Psoas muscle (tissue), 8 donors: ENCODE data around the gene TMEM131L. TPM values are rescaled to one million over a fixed set of nuclear protein-coding genes. Genes with fewer than 3 reads are reported as not detected.

Experiments
- ATAC-seq, 4 donors: fragments of 200-7000 bp; cut with Tn5 transposase; one replicate each; pipeline ENCODE4 v1.9.1; 2020; ENCODE audit warnings: moderate library complexity in 3 of 4, mild to moderate bottlenecking in 2 of 4
- DNase-seq, 2 donors: peaks; one replicate each; pipeline ENCODE4 v3.0.0-alpha.2; 2020
- H3K27ac ChIP-seq: fragments of 200-600 bp; one replicate; pipeline ENCODE4 v1.8.0; 2022
- H3K27me3 ChIP-seq, 3 donors: fragments of 200-600 bp in 1 of 3; one replicate each; pipeline versions ENCODE4 v1.6.1 to v1.8.0; 2013 to 2022; ENCODE audit warnings: low read length in 2 of 3, mild to moderate bottlenecking in 2 of 3, moderate library complexity in 1 of 3; ENCODE audit not compliant: insufficient read depth in 3 of 3
- H3K36me3 ChIP-seq, 2 donors: fragments of 200-600 bp in 1 of 2; one replicate each; pipeline versions ENCODE4 v1.6.1 to v1.8.0; 2013 to 2022; ENCODE audit warnings: low read depth in 1 of 2, mild to moderate bottlenecking in 1 of 2, moderate library complexity in 1 of 2; ENCODE audit not compliant: insufficient read depth in 1 of 2
- H3K4me1 ChIP-seq: fragments of 200-600 bp; one replicate; pipeline ENCODE4 v1.8.0; 2022
- H3K4me3 ChIP-seq: fragments of 200-600 bp; one replicate; pipeline ENCODE4 v1.8.0; 2022; ENCODE audit warnings: mild to moderate bottlenecking
- H3K9me3 ChIP-seq: fragments of 200-600 bp; one replicate; pipeline ENCODE4 v1.8.0; 2022
- WGBS, 3 donors: extraction: QIAGEN DNeasy Blood & Tissue Kit; methylation state at CpG; one replicate each; pipeline versions ENCODE4 v1.1.6 to v1.1.7; 2013; 5-methylcytosine and 5-hydroxymethylcytosine counted together
- intact Hi-C, 2 donors: fragments of 100-400 bp; cut with DNase I; formaldehyde crosslinking; loops; one replicate each; pipeline versions ENCODE4 v1.11.0 to v1.14.2; 2022
- polyA plus RNA-seq, 3 donors: library from polyadenylated mRNA; stranded (reverse); fragments of 200-250 nt; gene quantifications; one replicate each; pipeline ENCODE4 v1.2.3, GENCODE V29; 2013
- total RNA-seq, 4 donors: library from RNA; stranded (reverse); fragmentation: NEBNext Ultra II Directional in 2 of 4; extraction: Animal tissue kit (Norgen Biotek cat#: 25700) in 2 of 4; gene quantifications; one replicate each; pipeline versions ENCODE4 v1.2.1 to v1.2.4, GENCODE V29; 2021 to 2023
- TF ChIP-seq, protein P1 (sequence below): fragments of 200-600 bp; IDR thresholded peaks from one replicate; pipeline ENCODE4 v1.8.0; 2022; ENCODE audit warnings: antibody characterized with exemption
- donor health status: healthy with polysubstance abuse.
- donor health status: DM: no; HTN: no; CAD: no; lungs with moderate emphysema.
- donor health status: Bipolar disorder and iron deficiency.
- donor health status: healthy.
- donor health status: DM: yes; HTN: yes; CAD: no.
- donor health status: DM: no; HTN: no; CAD: no.
- donor health status: DM: no; HTN: no; CAD: no.
- donor health status: DM: yes; HTN: yes; CAD: no.

The TMEM131L gene
- total and polyA plus RNA-seq, 7 donors = 2.1 to 21.2 (median 6.9) TPM

DNA sequence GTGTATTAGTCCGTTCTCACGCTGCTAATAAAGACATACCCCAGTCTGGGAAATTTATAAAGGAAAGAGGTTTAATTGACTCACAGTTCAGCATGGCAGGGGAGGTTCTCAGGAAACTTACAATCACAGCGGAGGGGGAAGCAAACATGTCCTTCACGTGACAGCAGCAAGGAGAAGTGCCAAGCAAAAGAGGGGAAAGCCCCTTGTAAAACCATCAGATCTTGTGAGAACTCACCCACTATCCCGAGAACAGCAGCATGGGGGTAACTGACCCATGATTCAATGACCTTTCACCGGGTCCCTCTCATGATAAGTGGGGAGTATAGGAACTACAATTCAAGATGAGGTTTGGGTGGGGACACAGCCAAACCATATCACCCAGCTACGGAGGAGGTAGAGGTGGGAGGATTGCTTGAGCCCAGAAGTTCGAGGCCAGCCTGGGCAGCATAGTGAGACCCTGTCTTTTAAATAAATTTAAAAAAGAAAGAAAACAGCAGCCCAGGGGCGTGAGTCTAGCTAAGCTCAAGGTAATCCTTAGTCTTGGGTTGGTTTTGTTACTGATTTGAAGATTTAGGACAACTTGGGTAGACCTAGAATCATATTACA, 46.4 kb upstream of the TMEM131L start:
- no peak overlapping the region for H3K27ac ChIP-seq
- DNase-seq = no peak
- ATAC-seq = no peak
- H3K27me3 ChIP-seq = no peaks in the 10 kb centered on the region
- H3K9me3 ChIP-seq = no peaks in the 10 kb centered on the region
- H3K4me3 ChIP-seq = no peak overlapping the region
- TF ChIP-seq, protein P1, sequence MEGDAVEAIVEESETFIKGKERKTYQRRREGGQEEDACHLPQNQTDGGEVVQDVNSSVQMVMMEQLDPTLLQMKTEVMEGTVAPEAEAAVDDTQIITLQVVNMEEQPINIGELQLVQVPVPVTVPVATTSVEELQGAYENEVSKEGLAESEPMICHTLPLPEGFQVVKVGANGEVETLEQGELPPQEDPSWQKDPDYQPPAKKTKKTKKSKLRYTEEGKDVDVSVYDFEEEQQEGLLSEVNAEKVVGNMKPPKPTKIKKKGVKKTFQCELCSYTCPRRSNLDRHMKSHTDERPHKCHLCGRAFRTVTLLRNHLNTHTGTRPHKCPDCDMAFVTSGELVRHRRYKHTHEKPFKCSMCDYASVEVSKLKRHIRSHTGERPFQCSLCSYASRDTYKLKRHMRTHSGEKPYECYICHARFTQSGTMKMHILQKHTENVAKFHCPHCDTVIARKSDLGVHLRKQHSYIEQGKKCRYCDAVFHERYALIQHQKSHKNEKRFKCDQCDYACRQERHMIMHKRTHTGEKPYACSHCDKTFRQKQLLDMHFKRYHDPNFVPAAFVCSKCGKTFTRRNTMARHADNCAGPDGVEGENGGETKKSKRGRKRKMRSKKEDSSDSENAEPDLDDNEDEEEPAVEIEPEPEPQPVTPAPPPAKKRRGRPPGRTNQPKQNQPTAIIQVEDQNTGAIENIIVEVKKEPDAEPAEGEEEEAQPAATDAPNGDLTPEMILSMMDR = no peak
- H3K4me1 ChIP-seq = no peaks in the 10 kb centered on the region
- H3K36me3 ChIP-seq = no peaks in the 10 kb centered on the region
- intact Hi-C loops = no loop called here
- whole genome bisulfite sequencing, 3 donors = 74 to 88% (median 88%) methylated on average over 9 of the region's 9 CpGs

DNA sequence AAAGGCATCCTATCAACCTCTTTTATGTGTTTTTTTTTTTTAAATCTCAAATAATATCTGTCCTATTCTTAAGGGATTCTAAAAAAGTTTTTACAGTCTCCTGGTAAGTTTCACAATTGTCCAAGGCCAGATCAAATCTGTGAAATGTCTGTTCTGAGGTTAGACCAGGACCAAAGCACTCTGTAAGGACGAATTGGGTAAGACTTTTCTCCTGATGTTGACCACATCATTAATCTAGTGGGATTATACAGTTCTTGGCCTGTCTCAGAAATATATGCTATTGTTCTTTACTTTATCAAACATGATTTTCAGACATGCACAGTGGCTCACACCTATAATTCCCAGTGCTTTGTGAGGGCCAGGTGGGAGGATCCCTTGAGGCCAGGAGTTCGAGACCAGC, 45.8 kb upstream of the TMEM131L start:
- H3K36me3 ChIP-seq = no peaks in the 10 kb centered on the region
- H3K9me3 ChIP-seq = no peaks in the 10 kb centered on the region
- TF ChIP-seq, protein P1 = no peak
- DNase-seq (no peak), ATAC-seq (no peak)
- 94 to 96% (median 95%) methylated on average over 2 of the region's 2 CpGs for WGBS, 3 donors
- intact Hi-C loops = no loop called here
- no peaks in the 10 kb centered on the region for H3K4me1 ChIP-seq
- H3K4me3 ChIP-seq = no peak overlapping the region
- no peak overlapping the region for H3K27ac ChIP-seq
- H3K27me3 ChIP-seq = no peaks in the 10 kb centered on the region

DNA sequence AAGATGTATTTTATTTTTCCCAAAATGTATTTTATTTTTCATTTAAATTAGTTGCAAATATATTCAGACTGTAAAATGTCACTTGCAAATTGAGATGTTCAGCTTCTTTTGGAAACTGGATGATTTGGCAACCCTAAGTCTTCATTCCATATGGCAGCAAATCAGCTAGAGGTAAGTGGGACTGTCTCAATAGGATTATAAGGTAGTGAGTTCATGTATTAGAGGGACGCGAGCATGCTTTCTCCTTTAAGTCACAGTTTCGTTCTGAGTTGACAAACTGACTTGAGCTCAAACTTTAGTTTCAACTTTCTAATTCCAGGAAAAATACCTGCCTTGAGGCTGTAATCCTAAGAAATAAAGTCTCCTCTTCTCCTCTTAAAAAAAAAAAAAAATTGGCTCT, 44.2 kb upstream of the TMEM131L start:
- intact Hi-C loops = no loop called here
- no peak overlapping the region for H3K4me3 ChIP-seq
- no peak overlapping the region for H3K27ac ChIP-seq
- H3K36me3 ChIP-seq = no peaks in the 10 kb centered on the region
- TF ChIP-seq, protein P1 = no peak
- H3K27me3 ChIP-seq = no peaks in the 10 kb centered on the region
- WGBS, 3 donors = 90 to 95% (median 94%) methylated on average over 3 of the region's 3 CpGs
- H3K9me3 ChIP-seq = no peaks in the 10 kb centered on the region
- no peak for DNase-seq
- ATAC-seq = no peak
- H3K4me1 ChIP-seq = no peaks in the 10 kb centered on the region

DNA sequence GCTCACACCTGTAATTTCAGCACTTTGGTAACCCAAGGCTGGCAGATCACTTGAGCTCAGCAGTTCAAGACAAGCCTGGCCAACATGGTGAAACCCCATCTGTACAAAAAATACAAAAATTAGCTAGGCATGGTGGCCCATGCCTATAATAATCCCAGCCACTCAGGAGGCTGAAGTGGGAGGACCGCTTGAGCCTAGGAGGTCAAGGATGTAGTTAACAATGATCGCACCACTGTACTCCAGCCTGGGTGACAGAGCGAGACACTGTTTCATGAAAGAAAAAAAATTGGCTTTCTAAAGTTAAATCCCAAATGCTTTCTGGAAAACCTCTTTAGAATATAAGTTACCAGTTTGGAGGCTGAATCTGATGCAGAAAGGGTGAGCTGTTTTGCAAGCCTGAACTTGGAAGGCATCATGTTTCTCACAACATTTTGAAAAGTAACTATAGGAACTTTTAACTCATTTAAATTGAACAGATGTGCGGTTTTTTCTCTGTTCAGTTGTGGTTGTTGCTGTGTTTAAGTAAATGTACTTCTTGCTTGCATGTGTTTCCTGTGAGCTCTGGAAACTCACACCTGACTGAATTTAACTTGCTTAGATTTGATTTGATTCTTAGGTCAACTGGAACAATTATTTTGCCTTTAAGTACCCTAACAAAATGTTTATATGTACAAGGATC, 39.8 kb upstream of the TMEM131L start:
- no peaks in the 10 kb centered on the region for H3K9me3 ChIP-seq
- DNase-seq (no peak), ATAC-seq (no peak)
- no peaks in the 10 kb centered on the region for H3K4me1 ChIP-seq
- no peak overlapping the region for H3K27ac ChIP-seq
- TF ChIP-seq, protein P1 = no peak
- H3K27me3 ChIP-seq = no peaks in the 10 kb centered on the region
- H3K4me3 ChIP-seq = no peak overlapping the region
- intact Hi-C loops = no loop called here
- 86 to 92% (median 91%) methylated on average over 4 of the region's 4 CpGs for WGBS, 3 donors
- H3K36me3 ChIP-seq = no peaks in the 10 kb centered on the region
